DND-41 (cell line): ENCODE measurements around the gene TECRL.

ENCODE experiments used
- ATAC-seq: fragments of 200-7000 bp; cut with Tn5 transposase; 3 replicates; pipeline ENCODE4 v1.9.1; 2021; ENCODE audit warnings: low read depth; ENCODE audit not compliant: insufficient read depth
- DNase-seq: peaks from one replicate; pipeline ENCODE4 v3.0.0-alpha.2; 2020
- H2AFZ ChIP-seq: 2 replicates; pipeline ENCODE4 v1.6.0; 2012; ENCODE audit warnings: low read depth, low read length
- H3K27ac ChIP-seq: 2 replicates; pipeline ENCODE4 v1.5.1; 2012; ENCODE audit warnings: low read length, inconsistent platforms
- H3K27me3 ChIP-seq: fragments of 200-600 bp; sonication (generic); 2 replicates; pipeline ENCODE4 v1.6.0; 2012; ENCODE audit warnings: low read length, mild to moderate bottlenecking, inconsistent platforms; ENCODE audit not compliant: insufficient read depth, poor library complexity
- H3K36me3 ChIP-seq: 2 replicates; pipeline ENCODE4 v1.5.1; 2012; ENCODE audit warnings: low read length, inconsistent platforms; ENCODE audit not compliant: insufficient read depth
- H3K4me1 ChIP-seq: 2 replicates; pipeline ENCODE4 v1.5.1; 2012; ENCODE audit warnings: mild to moderate bottlenecking, low read length; ENCODE audit not compliant: insufficient read depth
- H3K4me2 ChIP-seq: 2 replicates; pipeline ENCODE4 v1.6.0; 2012; ENCODE audit warnings: mild to moderate bottlenecking, moderate library complexity, low read length, inconsistent platforms; ENCODE audit not compliant: insufficient read depth
- H3K4me3 ChIP-seq, 2 experiments: fragments of 200-600 bp in 1 of 2; shearing (Covaris generic) in 1 of 2; 2 replicates each; pipeline ENCODE4 v1.5.1; 2012 to 2016; ENCODE audit warnings: inconsistent platforms in 2 of 2, low read length in 2 of 2, mild to moderate bottlenecking in 2 of 2, low read depth in 1 of 2, moderate library complexity in 1 of 2
- H3K79me2 ChIP-seq: 2 replicates; pipeline ENCODE4 v1.6.0; 2012; ENCODE audit warnings: low read length, inconsistent platforms; ENCODE audit not compliant: insufficient read depth
- H3K9ac ChIP-seq: 2 replicates; pipeline ENCODE4 v1.6.0; 2012; ENCODE audit warnings: low read depth, mild to moderate bottlenecking, inconsistent platforms, low read length, moderate library complexity
- H3K9me3 ChIP-seq: 2 replicates; pipeline ENCODE4 v1.5.1; 2012; ENCODE audit warnings: low read length, moderate library complexity, mild to moderate bottlenecking, inconsistent platforms; ENCODE audit not compliant: insufficient read depth, severe bottlenecking
- H4K20me1 ChIP-seq: 2 replicates; pipeline ENCODE4 v1.6.0; 2012; ENCODE audit warnings: low read length; ENCODE audit not compliant: insufficient read depth
- CTCF ChIP-seq: IDR thresholded peaks from 2 replicates; pipeline ENCODE4 v1.5.1; 2012; ENCODE audit warnings: borderline replicate concordance, low read length, moderate library complexity, mild to moderate bottlenecking; ENCODE audit not compliant: poor library complexity, severe bottlenecking; ENCODE audit errors: extremely low read depth
- EZH2 ChIP-seq: IDR thresholded peaks from 3 replicates; pipeline ENCODE4 v1.6.1; 2012; ENCODE audit warnings: borderline replicate concordance, low read depth, mild to moderate bottlenecking, moderate library complexity, low read length, inconsistent platforms; ENCODE audit not compliant: severe bottlenecking

The TECRL gene

GRCh38 chr4:64360664-64361398 is 48.4 kb downstream of the TECRL start:
- TF ChIP-seq CTCF (no peak), EZH2 (no peak)
- Histone ChIP-seq H3K4me1 (no peaks in the 10 kb centered on the region), H3K27ac (no peak overlapping the region), H3K4me3 (no peak overlapping the region), H3K79me2 (no peaks in the 10 kb centered on the region), H3K4me2 (no peak overlapping the region), H3K9ac (no peak overlapping the region), H3K27me3 (no peaks in the 10 kb centered on the region), H3K36me3 (no peaks in the 10 kb centered on the region), H3K9me3 (no peaks in the 10 kb centered on the region), H4K20me1 (no peaks in the 10 kb centered on the region), H2AFZ (no peak overlapping the region)
- ATAC-seq = no peak
- DNase-seq = no peak

GRCh38 chr4:64359489-64359888 is 49.8 kb downstream of the TECRL start:
- no peaks in the 10 kb centered on the region for H4K20me1 ChIP-seq
- no peak overlapping the region for H2AFZ ChIP-seq
- no peaks in the 10 kb centered on the region for H3K79me2 ChIP-seq
- H3K4me2 ChIP-seq = no peak overlapping the region
- ATAC-seq (no peak), DNase-seq (no peak)
- no peak overlapping the region for H3K4me3 ChIP-seq
- H3K4me1 ChIP-seq = no peaks in the 10 kb centered on the region
- no peaks in the 10 kb centered on the region for H3K9me3 ChIP-seq
- TF ChIP-seq CTCF (no peak), EZH2 (no peak)
- H3K27me3 ChIP-seq = no peaks in the 10 kb centered on the region
- no peak overlapping the region for H3K9ac ChIP-seq
- H3K27ac ChIP-seq = no peak overlapping the region
- no peaks in the 10 kb centered on the region for H3K36me3 ChIP-seq

- no peaks in the 10 kb centered on the region for H3K27me3 ChIP-seq
- ATAC-seq = no peak
- no peaks in the 10 kb centered on the region for H3K79me2 ChIP-seq
- H3K36me3 ChIP-seq = no peaks in the 10 kb centered on the region
- H3K4me3 ChIP-seq = no peak overlapping the region
- no peaks in the 10 kb centered on the region for H3K9me3 ChIP-seq
- H2AFZ ChIP-seq = no peak overlapping the region
- no peak overlapping the region for H3K9ac ChIP-seq
- no peaks in the 10 kb centered on the region for H4K20me1 ChIP-seq
- no peak for DNase-seq
- no peaks in the 10 kb centered on the region for H3K4me1 ChIP-seq
- H3K27ac ChIP-seq = no peak overlapping the region
- no peak overlapping the region for H3K4me2 ChIP-seq
- TF ChIP-seq EZH2 = no peak
- no peak for TF ChIP-seq CTCF
Observed at GRCh38 chr4:64353904-64354303, 55.3 kb downstream of the TECRL start.
